Measurements from ENCODE around the gene APBB1IP.

DNA sequence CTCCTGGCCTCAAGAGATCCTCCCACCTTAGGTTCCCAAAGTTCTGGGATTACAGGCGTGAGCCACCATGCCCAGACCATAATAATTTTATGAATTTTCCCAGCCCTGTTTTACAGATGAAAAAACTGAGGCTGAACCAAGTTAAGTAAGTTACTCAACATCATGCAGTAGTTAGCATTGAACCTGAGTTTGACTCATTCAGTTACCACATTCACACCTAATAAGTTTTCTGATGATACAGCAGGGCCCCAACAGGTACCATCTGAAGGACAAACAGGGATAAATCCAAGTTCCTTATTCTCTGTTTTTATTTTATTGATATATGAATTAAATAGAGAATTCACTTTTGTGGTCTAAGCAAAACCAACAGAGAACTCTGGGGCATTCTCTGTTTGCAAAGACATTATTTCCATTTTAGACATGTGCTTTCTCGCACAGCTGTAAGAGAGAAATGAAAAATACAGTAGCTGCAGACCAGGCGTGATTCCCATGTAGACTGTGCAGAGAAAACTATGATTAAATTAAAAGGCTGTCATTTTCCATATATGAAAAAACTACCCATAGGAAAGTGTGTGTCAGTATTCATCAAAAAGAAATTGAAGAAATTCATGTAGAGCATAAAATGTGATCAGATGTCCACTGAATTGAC is 26.6 kb downstream of the APBB1IP start:
- TF ChIP-seq PTBP1 (IDR thresholded peaks at IDR 0.05; ENCODE audit: low read depth, low read length), result no peak
- TF ChIP-seq ZBTB26 (CRISPR knock-in tag; IDR thresholded peaks at IDR 0.05), result no peak
- TF ChIP-seq ZC3H4 (CRISPR knock-in tag; IDR thresholded peaks at IDR 0.05; ENCODE audit: borderline replicate concordance), result no peak
- no peak for TF ChIP-seq POLR2A (conservative IDR thresholded peaks at IDR 0.05)
- TF ChIP-seq, protein P1, sequence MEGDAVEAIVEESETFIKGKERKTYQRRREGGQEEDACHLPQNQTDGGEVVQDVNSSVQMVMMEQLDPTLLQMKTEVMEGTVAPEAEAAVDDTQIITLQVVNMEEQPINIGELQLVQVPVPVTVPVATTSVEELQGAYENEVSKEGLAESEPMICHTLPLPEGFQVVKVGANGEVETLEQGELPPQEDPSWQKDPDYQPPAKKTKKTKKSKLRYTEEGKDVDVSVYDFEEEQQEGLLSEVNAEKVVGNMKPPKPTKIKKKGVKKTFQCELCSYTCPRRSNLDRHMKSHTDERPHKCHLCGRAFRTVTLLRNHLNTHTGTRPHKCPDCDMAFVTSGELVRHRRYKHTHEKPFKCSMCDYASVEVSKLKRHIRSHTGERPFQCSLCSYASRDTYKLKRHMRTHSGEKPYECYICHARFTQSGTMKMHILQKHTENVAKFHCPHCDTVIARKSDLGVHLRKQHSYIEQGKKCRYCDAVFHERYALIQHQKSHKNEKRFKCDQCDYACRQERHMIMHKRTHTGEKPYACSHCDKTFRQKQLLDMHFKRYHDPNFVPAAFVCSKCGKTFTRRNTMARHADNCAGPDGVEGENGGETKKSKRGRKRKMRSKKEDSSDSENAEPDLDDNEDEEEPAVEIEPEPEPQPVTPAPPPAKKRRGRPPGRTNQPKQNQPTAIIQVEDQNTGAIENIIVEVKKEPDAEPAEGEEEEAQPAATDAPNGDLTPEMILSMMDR (IDR thresholded peaks at IDR 0.05 in 2 of 3, conservative IDR thresholded peaks at IDR 0.05 in 1 of 3; ENCODE audit: insufficient read depth in 2 of 3, low read depth in 1 of 3, low read length in 3 of 3), result no peak
- no peak for TF ChIP-seq JUNB (CRISPR knock-in tag; conservative IDR thresholded peaks at IDR 0.05)
- TF ChIP-seq, protein P2, sequence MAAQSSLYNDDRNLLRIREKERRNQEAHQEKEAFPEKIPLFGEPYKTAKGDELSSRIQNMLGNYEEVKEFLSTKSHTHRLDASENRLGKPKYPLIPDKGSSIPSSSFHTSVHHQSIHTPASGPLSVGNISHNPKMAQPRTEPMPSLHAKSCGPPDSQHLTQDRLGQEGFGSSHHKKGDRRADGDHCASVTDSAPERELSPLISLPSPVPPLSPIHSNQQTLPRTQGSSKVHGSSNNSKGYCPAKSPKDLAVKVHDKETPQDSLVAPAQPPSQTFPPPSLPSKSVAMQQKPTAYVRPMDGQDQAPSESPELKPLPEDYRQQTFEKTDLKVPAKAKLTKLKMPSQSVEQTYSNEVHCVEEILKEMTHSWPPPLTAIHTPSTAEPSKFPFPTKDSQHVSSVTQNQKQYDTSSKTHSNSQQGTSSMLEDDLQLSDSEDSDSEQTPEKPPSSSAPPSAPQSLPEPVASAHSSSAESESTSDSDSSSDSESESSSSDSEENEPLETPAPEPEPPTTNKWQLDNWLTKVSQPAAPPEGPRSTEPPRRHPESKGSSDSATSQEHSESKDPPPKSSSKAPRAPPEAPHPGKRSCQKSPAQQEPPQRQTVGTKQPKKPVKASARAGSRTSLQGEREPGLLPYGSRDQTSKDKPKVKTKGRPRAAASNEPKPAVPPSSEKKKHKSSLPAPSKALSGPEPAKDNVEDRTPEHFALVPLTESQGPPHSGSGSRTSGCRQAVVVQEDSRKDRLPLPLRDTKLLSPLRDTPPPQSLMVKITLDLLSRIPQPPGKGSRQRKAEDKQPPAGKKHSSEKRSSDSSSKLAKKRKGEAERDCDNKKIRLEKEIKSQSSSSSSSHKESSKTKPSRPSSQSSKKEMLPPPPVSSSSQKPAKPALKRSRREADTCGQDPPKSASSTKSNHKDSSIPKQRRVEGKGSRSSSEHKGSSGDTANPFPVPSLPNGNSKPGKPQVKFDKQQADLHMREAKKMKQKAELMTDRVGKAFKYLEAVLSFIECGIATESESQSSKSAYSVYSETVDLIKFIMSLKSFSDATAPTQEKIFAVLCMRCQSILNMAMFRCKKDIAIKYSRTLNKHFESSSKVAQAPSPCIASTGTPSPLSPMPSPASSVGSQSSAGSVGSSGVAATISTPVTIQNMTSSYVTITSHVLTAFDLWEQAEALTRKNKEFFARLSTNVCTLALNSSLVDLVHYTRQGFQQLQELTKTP (IDR thresholded peaks at IDR 0.05; ENCODE audit: low read depth in 1 of 2, partially characterized antibody in 2 of 2), result no peak
- no peak for TF ChIP-seq RAD21 (CRISPR knock-in tag; conservative IDR thresholded peaks at IDR 0.05 in 1 of 2, IDR thresholded peaks at IDR 0.05 in 1 of 2)
- TF ChIP-seq AFF4 (CRISPR knock-in tag; IDR thresholded peaks at IDR 0.05), result no peak
- no peak for TF ChIP-seq POLR2AphosphoS5 (IDR thresholded peaks at IDR 0.05; ENCODE audit: control insufficient read depth, insufficient read depth, low read depth, low read length)
- TF ChIP-seq, protein P3, sequence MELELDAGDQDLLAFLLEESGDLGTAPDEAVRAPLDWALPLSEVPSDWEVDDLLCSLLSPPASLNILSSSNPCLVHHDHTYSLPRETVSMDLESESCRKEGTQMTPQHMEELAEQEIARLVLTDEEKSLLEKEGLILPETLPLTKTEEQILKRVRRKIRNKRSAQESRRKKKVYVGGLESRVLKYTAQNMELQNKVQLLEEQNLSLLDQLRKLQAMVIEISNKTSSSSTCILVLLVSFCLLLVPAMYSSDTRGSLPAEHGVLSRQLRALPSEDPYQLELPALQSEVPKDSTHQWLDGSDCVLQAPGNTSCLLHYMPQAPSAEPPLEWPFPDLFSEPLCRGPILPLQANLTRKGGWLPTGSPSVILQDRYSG (tag; conservative IDR thresholded peaks at IDR 0.05; ENCODE audit: low read depth), result no peak
- no peak for TF ChIP-seq MAX (CRISPR knock-in tag; IDR thresholded peaks at IDR 0.05)
- TF ChIP-seq MYBL2 (IDR thresholded peaks at IDR 0.05; ENCODE audit: low read depth), result no peak
- TF ChIP-seq MYBL2 (CRISPR knock-in tag; IDR thresholded peaks at IDR 0.05; ENCODE audit: borderline replicate concordance), result no peak
- no peak for TF ChIP-seq ZNF644 (tag; IDR thresholded peaks at IDR 0.05; ENCODE audit: low read depth)

Data from K562 (cell line).